GM21737 (cell line): ENCODE results near the gene QPRT.
A peak's percentile ranks its signal among the peaks of the same experiment; 100 is the strongest.
"Not testable (repeated sequence)": the region's sequence is repeated elsewhere in the genome, so short reads cannot be mapped to it uniquely, and the experiment has no call there.

Experiments used
- ATAC-seq: cut with Tn5 transposase; IDR thresholded peaks from one replicate; pipeline ENCODE4 v1.9.1; 2021; ENCODE audit warnings: mild to moderate bottlenecking, moderate library complexity; ENCODE audit not compliant: unreplicated experiment

Gene QPRT

GRCh38 chr16:29689490-29690351, 10.7 kb downstream of the QPRT start:
- ATAC-seq = not testable (repeated sequence)

- ATAC-seq = not testable (repeated sequence)
Observed at GRCh38 chr16:29692606-29693005, 13.6 kb downstream of the QPRT start.

- ATAC-seq = no peak
Observed at GRCh38 chr16:29694384-29695195, 15.6 kb downstream of the QPRT start.

DNA sequence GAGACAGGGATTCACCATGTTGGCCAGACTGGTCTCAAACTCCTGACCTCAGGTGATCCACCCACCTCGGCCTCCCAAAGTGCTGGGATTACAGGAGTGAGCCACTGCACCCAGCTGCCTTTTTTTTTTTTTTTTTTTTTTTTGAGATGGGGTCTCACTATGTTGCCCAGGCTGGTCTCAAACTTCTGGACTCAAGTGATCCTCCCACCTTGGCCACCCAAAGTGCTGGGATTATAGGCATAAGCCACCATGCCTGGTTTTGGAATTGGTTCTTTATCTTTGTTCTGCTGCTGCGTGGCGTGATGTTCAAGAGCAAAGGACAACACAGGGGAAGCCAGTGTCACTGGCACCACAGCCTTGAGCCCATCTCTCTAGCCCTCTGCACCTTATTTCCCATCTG, 16.7 kb downstream of the QPRT start:
- ATAC-seq = not testable (repeated sequence)

GRCh38 chr16:29696881-29697331, 17.9 kb downstream of the QPRT start:
- ATAC-seq = no peak

DNA sequence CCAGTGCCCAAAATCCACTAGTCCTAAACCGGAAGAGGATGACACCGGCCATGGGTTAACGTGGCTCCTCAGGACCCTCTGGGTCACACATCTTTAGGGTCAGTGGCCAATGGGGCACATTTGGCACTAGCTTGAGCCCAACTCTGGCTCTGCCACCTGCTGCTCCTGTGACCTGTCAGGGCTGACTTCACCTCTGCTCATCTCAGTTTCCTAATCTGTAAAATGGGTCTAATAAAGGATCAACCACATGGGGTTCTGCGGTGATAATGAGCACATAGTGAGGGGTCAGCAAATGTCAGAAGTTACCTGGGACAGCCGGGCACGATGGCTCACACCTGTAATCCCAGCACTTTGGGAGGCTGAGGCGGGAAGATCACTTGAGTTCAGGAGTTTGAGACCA, 18.4 kb downstream of the QPRT start:
- ATAC-seq = no peak

DNA sequence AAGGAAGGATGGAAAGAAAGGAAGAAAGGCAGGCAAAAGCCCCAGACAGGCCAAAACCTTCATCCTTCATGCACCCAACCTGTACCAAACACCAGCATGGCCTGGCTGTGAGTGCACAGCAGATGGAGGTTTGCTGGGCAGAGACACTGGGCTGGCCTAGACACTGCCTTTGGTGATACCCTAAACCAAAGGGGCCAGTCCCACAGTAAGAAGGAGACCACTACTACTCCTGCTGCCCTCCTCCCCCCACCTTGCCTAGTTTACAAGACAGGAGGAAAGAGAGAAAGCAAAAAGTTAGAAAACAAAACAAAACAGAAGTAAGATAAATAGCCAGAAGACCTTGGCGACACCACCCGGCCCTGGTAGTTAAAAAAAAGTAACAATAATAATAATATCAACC, 19.1 kb downstream of the QPRT start:
- no peak for ATAC-seq

DNA sequence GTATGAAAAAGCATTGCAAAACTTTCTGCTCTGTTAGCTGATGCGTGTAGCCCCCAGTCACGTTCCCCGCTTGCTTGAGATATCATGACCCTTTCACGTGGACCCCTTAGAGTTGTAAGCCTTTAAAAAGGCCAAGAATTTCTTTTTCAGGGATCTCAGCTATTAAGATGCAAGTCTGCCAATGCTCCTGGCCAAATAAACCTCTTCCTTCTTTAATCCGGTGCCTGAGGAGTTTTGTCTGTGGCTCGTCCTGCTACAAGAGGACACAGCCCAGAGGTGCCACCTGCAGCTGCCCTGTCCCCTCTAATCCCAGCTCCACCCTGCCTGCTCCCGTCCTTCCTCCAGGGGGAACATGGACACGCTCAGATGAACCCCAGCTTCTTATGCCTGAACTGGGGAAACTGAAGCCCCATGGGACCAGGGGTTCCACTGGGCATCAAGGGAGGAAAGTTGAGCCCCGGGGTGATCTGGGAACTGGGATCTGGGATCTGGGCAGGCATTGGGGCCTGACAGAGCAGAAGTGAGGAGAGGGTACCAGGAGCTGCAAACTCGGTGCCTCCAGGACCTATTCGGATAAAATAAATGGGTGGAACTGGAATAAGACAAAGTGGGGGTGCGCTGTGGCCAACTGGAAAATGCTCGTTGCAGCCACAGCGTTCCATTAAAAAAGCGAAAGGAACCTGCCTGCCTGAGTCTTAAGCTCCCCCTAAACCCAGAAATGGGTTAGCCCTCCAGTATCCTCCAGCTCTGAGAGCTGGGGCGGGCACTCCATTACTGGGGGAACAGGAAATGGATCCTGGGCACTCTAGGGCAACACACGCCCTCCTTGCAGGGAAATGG, 19.7 kb downstream of the QPRT start:
- ATAC-seq = no peak

DNA sequence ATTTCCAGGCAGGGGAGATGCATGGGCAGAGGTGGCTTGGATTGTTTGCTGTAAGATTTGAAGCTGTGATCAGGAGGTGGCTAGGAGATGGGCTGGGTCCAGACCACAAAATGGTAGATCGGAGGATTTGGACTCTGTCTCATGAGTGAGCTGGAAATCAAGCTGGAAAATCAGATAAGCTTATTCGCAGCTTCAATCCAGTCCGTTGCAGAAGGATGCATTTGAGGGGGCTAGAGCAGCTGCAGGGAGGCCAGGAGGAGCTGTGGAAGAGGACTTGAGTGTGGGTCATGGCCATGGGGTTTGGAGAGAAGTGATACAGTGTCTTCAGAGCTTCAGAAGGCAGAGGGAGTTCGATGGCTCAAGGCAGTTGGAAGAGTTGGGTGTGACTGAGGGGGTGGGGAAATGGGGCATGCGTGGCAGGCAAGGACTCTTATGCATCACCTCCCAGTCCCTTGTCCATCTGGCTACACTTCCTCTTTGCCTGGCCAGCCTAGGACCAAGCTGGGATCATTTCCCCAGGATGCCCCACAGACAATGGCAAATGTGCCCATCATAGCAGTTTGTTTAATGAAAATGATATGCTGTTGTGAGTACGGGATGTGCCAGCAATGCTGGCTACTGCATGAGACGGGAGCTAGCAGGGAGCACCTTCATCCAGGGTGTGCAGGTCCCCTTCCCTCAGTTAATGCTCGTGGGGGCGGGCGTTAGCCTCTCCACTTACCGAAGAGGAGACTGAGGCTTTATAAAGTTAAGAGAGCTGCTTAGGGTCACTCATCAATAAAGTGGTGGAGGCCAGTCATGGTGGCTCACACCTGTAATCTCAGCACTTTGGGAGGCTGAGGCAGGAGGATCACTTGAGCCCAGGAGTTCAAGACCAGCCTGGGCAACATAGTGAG, 20.6 kb downstream of the QPRT start:
- no peak for ATAC-seq

- ATAC-seq = no peak
Observed at GRCh38 chr16:29700253-29700987, 21.4 kb downstream of the QPRT start.

GRCh38 chr16:29701214-29701555, 22.2 kb downstream of the QPRT start:
- no peak for ATAC-seq

GRCh38 chr16:29702269-29702668, 23.3 kb downstream of the QPRT start:
- peak; percentile 43 for ATAC-seq

- no peak for ATAC-seq
Observed at GRCh38 chr16:29705030-29705429, 26.1 kb downstream of the QPRT start.

DNA sequence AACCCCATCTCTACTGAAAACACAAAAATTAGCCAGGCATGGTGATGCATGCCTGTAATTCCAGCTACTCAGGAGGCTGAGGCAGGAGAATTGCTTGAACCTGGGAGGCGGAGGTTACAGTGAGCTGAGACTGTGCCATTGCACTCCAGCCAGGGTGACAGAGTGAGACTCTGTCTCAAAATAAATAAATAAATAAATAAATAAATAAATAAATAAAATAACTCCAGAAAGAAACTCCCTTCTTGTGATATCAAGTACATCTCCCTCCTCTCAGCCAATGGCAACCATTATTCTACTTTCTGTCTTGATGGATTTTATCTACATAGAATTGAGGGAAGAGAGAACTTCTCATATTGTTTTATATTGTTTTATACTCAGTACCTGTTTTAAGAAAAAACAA, 28.2 kb downstream of the QPRT start:
- ATAC-seq = not testable (repeated sequence)

- no peak for ATAC-seq
Observed at GRCh38 chr16:29708917-29709600, 30.1 kb downstream of the QPRT start.

DNA sequence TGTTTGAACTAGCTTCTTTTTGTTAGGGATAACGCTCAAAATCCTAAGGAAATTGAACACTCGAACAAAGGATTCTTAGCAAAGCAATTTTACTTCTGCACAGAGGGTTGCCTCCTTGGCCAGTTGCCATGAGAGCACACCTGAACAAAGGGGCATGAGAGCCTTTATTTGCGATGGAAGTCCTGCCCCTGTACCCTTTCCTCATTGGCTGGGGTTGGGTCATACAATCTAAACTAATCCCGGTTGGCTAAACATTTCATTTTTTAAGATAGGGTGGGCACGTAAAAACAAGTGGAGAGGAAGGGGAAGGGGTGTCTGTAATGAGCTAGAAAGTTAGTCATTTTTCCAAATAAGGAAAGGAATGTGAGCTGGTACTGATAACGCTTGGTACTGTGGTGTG, 30.7 kb downstream of the QPRT start:
- ATAC-seq = not testable (repeated sequence)

DNA sequence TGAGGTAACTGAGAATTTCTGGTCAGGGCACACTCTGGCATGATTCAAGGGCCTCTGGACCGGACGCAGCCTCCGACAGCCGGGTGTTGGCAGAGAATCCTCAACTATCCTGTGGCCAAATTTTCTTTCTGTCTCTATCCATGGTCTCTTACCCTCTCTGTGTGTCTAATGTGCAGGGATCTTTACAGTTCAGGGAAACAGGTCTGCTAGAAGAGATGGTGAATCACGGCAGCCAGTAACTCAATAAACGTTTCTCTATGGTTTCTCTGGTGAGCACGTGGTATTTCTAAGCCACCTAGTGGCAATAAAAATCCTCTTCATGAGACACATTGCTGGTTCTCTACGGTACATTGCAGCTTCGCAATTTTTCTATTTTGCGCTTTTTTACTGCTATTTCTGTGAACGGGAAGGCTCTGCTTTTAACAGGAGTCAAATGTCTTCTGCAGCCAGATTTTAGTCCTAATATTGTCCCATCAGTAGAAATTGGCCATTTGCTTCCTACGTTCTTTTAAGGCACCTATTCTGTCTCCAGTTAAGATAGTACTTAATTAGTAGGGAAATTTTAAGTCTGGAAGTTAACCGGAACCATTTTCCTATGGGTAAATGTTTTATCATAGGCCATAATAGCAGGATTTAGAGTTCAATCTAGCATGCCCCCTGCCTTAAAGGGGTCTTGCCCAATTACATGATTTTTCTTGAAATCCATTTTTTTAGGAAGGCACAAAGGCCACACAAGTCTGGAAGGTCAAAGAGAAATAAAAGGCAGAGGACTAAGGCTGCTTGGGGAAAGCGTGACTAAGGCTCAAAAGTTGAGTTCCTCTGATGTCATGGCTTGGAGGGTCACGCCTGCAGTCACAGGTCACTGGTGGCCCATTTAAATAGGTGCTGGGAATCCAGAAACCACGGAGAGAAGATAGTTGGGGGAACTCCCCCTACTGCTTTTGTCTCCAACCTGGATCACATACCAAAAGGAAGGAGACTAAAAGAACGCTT, 31.5 kb downstream of the QPRT start:
- no peak for ATAC-seq

- ATAC-seq = no peak
Observed at GRCh38 chr16:29712809-29713208, 33.8 kb downstream of the QPRT start.
